Adipocyte (in vitro differentiated cells): ENCODE results near the gene IL18R1.

Experiments used
- DNase-seq: peaks from one replicate; pipeline ENCODE4 v3.0.0-alpha.2; 2015; ENCODE audit warnings: low read depth
- H3K27me3 ChIP-seq: replicated peaks from 2 replicates; pipeline ENCODE4 v1.7.0; 2013; ENCODE audit warnings: mild to moderate bottlenecking, low read length, moderate library complexity; ENCODE audit not compliant: control insufficient read depth, insufficient read depth
- H3K36me3 ChIP-seq: 2 replicates; pipeline ENCODE4 v1.7.0; 2013; ENCODE audit warnings: low read length, mild to moderate bottlenecking, moderate library complexity; ENCODE audit not compliant: control insufficient read depth, insufficient read depth, severe bottlenecking
- H3K4me1 ChIP-seq: 2 replicates; pipeline ENCODE4 v1.7.0; 2013; ENCODE audit warnings: mild to moderate bottlenecking, low read length, moderate library complexity; ENCODE audit not compliant: control insufficient read depth, insufficient read depth
- H3K4me3 ChIP-seq: 2 replicates; pipeline ENCODE4 v1.7.0; 2013; ENCODE audit warnings: mild to moderate bottlenecking, low read length, moderate library complexity
- H3K9ac ChIP-seq: 2 replicates; pipeline ENCODE4 v1.7.0; 2013; ENCODE audit warnings: mild to moderate bottlenecking, low read length, moderate library complexity
- H3K9me3 ChIP-seq: 2 replicates; pipeline ENCODE4 v1.7.0; 2013; ENCODE audit warnings: mild to moderate bottlenecking, low read length, moderate library complexity; ENCODE audit not compliant: control insufficient read depth

Gene IL18R1

DNA sequence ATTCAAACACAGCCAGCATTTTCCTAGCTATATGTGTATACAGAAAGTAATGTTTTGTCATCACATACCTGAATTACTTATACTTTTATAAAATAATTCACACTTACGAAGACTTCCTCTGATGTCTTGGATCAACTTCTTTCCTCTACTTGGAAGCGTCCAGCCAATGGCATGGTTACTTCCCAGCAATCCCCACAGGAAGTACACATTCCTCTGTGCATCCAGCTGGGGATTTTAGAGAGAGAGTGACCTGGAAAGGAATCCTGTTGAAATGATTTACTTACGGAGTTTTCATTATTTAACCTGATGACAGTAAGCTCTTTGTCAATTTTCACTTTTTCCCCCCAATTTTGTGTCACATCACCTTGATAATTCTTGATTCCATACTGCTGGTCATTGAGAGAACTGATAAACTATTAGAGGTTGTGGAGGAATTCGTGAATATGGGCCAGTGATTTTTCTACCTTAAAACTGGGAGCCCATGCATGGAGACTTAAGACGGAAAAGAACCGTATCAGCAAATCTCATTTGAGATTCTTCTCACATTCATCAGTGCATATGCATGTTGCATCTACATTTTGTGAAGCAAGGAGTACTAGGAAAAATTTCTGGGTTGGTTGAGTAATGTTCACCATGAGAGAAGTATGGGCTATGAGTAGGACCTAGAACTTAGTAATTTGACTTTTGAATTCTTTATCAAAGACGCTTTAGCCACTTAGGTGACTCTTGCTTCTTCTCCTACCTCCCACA lies 9.0 kb upstream of the IL18R1 start:
- no peak overlapping the region for H3K9ac ChIP-seq
- H3K36me3 ChIP-seq, result no peaks in the 10 kb centered on the region
- H3K27me3 ChIP-seq, result peaks cover 18% of the 10 kb centered on the region
- no peak overlapping the region for H3K4me3 ChIP-seq
- H3K4me1 ChIP-seq, result no peaks in the 10 kb centered on the region
- no peak for DNase-seq
- no peaks in the 10 kb centered on the region for H3K9me3 ChIP-seq

DNA sequence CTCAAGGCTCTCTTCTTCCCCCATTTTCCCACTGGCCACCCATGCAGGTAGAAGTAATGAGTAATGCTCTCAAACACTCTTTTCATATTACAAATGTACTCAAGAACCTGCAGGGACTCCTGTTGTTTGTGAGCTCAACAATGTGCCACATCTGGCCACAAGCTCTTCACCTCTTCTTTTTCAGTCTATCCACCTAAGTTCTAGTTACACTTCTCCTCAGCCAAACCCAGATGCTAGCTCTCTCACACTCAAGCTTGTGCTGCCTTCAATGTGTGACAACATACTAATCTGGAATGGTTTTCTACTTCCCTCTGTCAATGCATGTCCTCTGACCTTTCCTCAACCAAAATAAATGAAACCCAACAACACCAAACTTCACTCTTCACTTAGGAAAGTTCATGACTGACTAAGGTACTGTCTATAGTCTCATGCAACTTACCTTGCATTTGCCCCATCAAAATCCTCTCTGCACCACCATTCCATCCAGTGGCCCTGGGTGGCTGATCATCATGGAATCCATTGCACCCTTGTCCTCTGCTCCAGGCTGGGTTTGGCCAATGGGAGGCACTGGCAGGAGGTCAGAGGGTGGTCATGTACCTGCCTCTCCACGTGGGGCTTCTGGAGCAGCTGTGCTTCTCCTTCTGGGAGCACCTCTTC lies 5.3 kb upstream of the IL18R1 start:
- DNase-seq, result no peak
- Histone ChIP-seq H3K4me3 (no peak overlapping the region), H3K27me3 (peaks cover 19% of the 10 kb centered on the region), H3K9me3 (no peaks in the 10 kb centered on the region), H3K4me1 (peaks cover 3% of the 10 kb centered on the region), H3K9ac (no peak overlapping the region), H3K36me3 (no peaks in the 10 kb centered on the region)

DNA sequence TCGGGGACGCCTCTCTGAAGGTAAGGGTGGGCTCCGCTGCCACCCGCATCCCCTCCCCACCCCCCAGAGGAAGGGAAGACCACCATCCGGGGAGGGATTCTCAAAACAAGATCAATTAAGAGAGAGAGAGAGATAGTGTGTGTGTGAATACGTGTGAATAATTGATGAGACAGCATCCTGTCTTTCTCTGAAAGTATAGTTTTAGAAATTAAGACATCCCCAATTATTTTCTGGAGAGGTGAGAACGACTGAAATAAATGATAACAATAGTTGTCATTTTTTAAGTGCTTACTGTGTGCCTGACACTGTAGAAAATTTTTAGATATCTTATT lies 751 bp downstream of the IL18R1 start:
- peaks cover 5% of the 10 kb centered on the region for H3K4me1 ChIP-seq
- H3K9ac ChIP-seq, result peak overlapping the region; percentile 88
- no peaks in the 10 kb centered on the region for H3K36me3 ChIP-seq
- H3K27me3 ChIP-seq, result peaks cover 3% of the 10 kb centered on the region
- no peaks in the 10 kb centered on the region for H3K9me3 ChIP-seq
- peak overlapping the region; percentile 88 for H3K4me3 ChIP-seq
- DNase-seq, result no peak

DNA sequence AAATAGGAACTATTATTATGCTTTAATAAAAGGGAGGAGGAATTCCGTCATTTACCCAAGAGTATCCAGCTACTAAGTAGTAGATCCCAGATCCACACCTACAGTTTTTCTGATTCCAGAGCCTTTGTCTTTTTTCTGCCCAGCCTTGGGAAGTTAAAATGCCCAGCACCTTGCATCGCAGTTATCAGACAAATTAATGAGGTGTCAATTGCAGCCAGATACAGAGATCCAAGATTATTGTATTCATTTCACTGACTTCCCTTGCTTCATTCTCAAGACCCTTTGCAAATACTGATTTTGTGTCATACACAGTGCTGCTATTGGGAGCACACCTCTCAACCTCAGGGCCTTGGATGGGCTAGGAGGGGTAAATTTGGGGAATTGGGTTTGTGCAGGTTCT lies 1.1 kb downstream of the IL18R1 start:
- Histone ChIP-seq H3K4me3 (no peak overlapping the region), H3K9me3 (no peaks in the 10 kb centered on the region), H3K9ac (no peak overlapping the region), H3K36me3 (no peaks in the 10 kb centered on the region), H3K4me1 (peaks cover 5% of the 10 kb centered on the region), H3K27me3 (no peaks in the 10 kb centered on the region)
- no peak for DNase-seq

DNA sequence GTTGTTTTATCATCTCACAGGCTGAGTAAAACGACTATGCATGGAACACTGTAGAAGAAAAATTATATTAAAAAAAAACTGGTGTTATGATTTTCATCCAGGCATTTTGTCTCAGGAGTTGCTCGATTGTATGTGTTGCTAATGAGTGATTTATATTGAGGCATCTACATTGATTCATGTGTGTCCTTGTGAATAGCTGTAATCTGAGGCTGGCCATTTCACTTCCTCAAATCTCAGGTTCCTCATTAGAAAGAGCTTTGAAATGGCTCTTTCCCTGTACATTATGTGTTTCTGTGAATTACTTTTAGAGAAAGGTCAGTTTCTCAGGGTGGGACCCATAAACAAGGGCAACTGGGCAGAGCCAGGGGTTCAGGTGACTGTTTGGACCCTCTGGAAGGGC lies 2.3 kb downstream of the IL18R1 start:
- Histone ChIP-seq H3K27me3 (no peaks in the 10 kb centered on the region), H3K9ac (no peak overlapping the region), H3K36me3 (no peaks in the 10 kb centered on the region), H3K4me3 (no peak overlapping the region), H3K4me1 (peaks cover 5% of the 10 kb centered on the region), H3K9me3 (no peaks in the 10 kb centered on the region)
- DNase-seq, result no peak

DNA sequence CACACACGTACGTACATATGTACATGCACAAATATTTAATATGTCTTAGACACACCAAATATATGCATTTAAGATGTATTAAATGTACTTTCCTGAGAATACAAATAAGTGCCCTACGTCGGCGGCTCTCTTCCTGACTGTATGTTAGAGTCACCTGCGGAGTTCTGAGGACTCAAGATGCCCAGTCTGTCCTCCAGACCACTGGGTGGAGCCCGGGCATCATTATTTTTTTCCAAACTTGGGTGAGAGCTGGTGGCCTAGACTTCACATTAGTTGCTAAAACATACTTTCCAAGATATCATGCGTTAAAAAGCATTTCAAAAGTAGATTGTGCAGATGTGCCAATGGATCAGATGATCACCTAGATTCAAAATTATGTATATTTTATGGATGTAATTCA lies 2.9 kb downstream of the IL18R1 start:
- DNase-seq, result no peak
- Histone ChIP-seq H3K27me3 (no peaks in the 10 kb centered on the region), H3K4me3 (no peak overlapping the region), H3K9me3 (no peaks in the 10 kb centered on the region), H3K9ac (no peak overlapping the region), H3K4me1 (peaks cover 5% of the 10 kb centered on the region), H3K36me3 (no peaks in the 10 kb centered on the region)

DNA sequence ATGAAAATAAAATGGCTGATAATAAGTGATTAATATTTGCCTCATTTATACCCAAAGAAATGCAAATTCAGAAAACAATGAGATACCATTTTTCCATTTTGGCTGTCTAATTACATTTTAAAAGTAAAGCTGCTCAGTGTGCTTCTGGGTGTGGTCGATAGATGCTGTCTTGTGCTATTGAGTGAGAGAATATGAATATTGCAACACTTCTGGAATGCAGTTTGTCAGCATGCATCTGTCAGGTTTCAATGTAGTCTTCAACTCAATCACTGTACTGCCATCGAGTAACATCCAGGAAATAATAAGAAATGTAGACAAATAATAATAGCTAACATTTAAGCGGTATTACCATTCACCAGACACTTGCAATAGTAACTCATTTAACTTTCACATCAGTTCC lies 3.9 kb downstream of the IL18R1 start:
- no peak overlapping the region for H3K9ac ChIP-seq
- H3K4me3 ChIP-seq, result no peak overlapping the region

DNA sequence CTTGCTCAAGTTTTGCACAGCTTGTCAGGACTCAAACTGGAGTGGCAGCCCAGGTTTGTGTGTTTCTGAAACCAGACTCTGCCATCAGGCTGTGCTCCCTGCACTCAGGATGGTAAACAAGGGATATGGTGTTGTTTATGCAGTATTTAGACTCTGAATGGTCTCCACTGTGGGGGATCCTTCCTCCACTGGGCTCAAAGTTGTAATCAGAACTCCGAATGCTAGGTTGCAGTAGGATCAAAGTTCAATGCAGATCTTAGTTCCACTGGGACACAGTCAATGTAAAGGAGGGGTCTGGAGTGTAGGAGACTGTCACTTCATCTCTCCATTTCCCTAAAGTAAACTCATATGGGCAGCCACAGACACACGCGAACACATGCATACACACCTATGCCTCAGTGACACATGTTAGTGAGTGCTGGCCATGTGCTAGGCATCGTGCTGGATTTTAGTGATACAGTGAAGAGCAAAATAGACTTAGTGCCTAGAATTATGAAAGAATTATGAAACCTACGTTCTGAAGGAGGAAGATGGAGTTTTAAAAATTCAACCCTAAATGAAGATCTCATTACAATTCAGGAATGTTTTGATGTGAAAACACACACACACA lies 6.1 kb downstream of the IL18R1 start:
- Histone ChIP-seq H3K4me1 (no peaks in the 10 kb centered on the region), H3K4me3 (no peak overlapping the region), H3K9ac (no peak overlapping the region), H3K9me3 (peaks cover 11% of the 10 kb centered on the region), H3K36me3 (no peaks in the 10 kb centered on the region), H3K27me3 (no peaks in the 10 kb centered on the region)
- DNase-seq, result no peak

More for the DNA sequence above, 3.9 kb downstream of the IL18R1 start:
- Histone ChIP-seq H3K27me3 (no peaks in the 10 kb centered on the region), H3K9me3 (no peaks in the 10 kb centered on the region), H3K4me1 (peaks cover 5% of the 10 kb centered on the region), H3K36me3 (no peaks in the 10 kb centered on the region)
- no peak for DNase-seq

DNA sequence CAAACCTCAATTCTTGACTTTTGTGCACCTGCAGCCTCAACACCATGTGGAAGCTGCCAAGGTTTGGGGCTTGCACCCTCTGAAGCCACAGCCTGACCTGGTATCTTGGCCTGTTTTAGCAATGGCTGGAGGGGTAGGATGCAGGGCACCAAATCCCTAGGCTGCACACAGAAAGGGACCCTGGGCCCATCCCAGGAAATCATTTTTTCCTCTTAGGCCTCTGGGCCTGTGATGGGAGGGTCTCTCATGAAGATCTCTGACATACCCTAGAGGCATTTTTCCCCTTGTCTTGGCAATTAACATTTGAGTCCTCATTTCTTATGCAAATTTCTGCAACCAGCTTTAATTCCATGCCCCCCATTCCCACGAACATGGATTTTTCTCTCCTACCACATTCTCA lies 10.2 kb downstream of the IL18R1 start:
- no peaks in the 10 kb centered on the region for H3K27me3 ChIP-seq
- no peaks in the 10 kb centered on the region for H3K4me1 ChIP-seq
- no peak for DNase-seq
- no peak overlapping the region for H3K4me3 ChIP-seq
- H3K9me3 ChIP-seq, result peaks cover 17% of the 10 kb centered on the region
- H3K9ac ChIP-seq, result no peak overlapping the region
- H3K36me3 ChIP-seq, result no peaks in the 10 kb centered on the region

DNA sequence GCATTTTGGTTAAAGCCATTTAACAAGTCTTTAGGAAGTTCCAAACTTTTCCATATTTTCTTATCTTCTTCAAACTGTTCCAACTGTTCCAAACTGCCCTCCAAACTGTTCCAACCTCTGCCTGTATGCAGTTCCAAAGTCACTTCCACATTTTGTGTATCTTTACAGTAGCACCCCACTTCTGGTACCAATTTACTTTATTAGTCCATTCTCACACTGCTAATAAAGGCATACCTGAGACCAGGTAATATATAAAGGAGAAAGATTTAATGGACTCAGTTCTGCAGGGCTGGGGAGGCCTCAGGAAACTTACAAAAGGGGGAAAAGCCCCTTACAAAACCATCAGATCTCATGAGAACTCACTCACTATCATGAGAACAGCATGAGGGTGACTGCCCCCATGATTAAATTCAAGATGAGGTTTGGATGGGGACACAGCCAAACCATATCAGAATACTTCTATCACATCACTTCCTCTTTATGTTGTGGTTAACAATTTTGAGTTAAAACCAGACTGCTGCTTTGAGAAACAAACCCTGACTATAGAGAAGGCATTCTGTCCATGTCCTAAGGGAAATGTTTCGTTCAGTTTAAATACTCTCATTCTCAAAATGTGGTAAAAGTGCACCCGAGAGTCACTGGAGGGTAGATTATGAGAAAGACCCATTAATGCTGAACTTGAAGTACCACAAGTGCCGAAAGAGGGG lies 11.0 kb downstream of the IL18R1 start:
- Histone ChIP-seq H3K4me1 (no peaks in the 10 kb centered on the region), H3K9me3 (peaks cover 17% of the 10 kb centered on the region), H3K9ac (no peak overlapping the region), H3K36me3 (no peaks in the 10 kb centered on the region), H3K27me3 (no peaks in the 10 kb centered on the region), H3K4me3 (peak overlapping the region; percentile 11)
- DNase-seq, result no peak

DNA sequence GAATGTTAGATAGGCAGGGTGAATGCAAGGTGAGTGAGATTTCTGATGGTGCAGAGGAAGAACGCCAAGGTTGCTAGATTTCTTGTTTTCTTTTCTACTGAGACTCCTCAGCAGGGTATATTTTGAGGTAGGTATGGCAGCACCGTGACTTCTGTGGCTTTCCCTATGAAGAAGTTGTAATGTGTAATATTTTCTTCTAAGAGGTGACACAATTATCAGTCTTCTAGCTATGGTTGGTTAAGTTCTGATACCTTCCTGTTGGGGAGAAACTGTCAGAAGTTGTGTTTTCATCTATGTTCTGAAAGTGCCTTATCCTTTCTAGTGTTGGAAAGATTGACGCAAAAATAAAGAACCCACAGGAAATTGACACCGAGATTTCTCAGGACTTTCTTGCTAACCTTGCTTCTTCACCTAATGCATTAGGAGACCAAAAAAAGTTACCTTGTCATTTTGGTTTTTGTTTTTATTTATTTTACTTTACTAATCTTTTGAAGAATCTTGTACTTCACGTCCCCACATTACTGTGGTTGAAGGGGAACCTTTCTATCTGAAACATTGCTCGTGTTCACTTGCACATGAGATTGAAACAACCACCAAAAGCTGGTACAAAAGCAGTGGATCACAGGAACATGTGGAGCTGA lies 11.9 kb downstream of the IL18R1 start:
- Histone ChIP-seq H3K27me3 (no peaks in the 10 kb centered on the region), H3K4me3 (no peak overlapping the region), H3K9me3 (peaks cover 17% of the 10 kb centered on the region), H3K9ac (no peak overlapping the region), H3K4me1 (no peaks in the 10 kb centered on the region), H3K36me3 (no peaks in the 10 kb centered on the region)
- no peak for DNase-seq
